K562 (cell line): ENCODE data around the gene LIMS1. TPM values are rescaled to one million over a fixed set of nuclear protein-coding genes. Genes with fewer than 3 reads are reported as not detected.
A peak's percentile ranks its signal among the peaks of the same experiment; 100 is the strongest.

Experiments used
- BCL6 ChIP-seq: fragments of 250-450 bp; sonication (Bioruptor Pico); IDR thresholded peaks from 2 replicates; pipeline ENCODE4 v1.4.0; 2020
- CBX8 ChIP-seq: fragments of 200-600 bp; sonication (generic); IDR thresholded peaks from 2 replicates; pipeline ENCODE4 v1.6.1; 2012; ENCODE audit warnings: borderline replicate concordance, mixed run types, low read depth, mild to moderate bottlenecking, moderate library complexity, mixed read lengths, low read length, control low read depth, inconsistent platforms; ENCODE audit not compliant: poor library complexity, severe bottlenecking; ENCODE audit errors: extremely low read depth
- E2F4 ChIP-seq: sonication (generic); formaldehyde crosslinking; IDR thresholded peaks from 2 replicates; pipeline ENCODE4 v1.8.0; 2022; ENCODE audit warnings: mild to moderate bottlenecking, low read depth, missing genetic modification reagents
- E2F5 ChIP-seq: sonication (generic); formaldehyde crosslinking; IDR thresholded peaks from 2 replicates; pipeline ENCODE4 v1.8.0; 2022; ENCODE audit warnings: mild to moderate bottlenecking, missing genetic modification reagents
- GABPB1 ChIP-seq: sonication (generic); formaldehyde crosslinking; IDR thresholded peaks from 2 replicates; pipeline ENCODE4 v1.8.0; 2022; ENCODE audit warnings: mild to moderate bottlenecking, missing genetic modification reagents
- HDAC6 ChIP-seq: IDR thresholded peaks from 2 replicates; pipeline ENCODE4 v1.6.1; 2012; ENCODE audit warnings: low read depth, mild to moderate bottlenecking, control low read depth, inconsistent platforms, low read length, moderate library complexity
- JUNB ChIP-seq: fragments of 450-650 bp; formaldehyde crosslinking; conservative IDR thresholded peaks from 2 replicates; pipeline ENCODE4 v1.4.0; 2020; ENCODE audit warnings: mild to moderate bottlenecking
- MAX ChIP-seq: sonication (generic); formaldehyde crosslinking; IDR thresholded peaks from 2 replicates; pipeline ENCODE4 v1.9.0; 2022; ENCODE audit warnings: mild to moderate bottlenecking, missing genetic modification reagents
- NCOR1 ChIP-seq: fragments of 450-650 bp; IDR thresholded peaks from 2 replicates; pipeline ENCODE4 v1.6.1; 2016; ENCODE audit warnings: mild to moderate bottlenecking, moderate library complexity
- NR2C2 ChIP-seq, 2 experiments: fragments of 200-800 bp in 1 of 2; sonication (Bioruptor generic) in 1 of 2; sonication (generic) in 1 of 2; formaldehyde crosslinking in 1 of 2; IDR thresholded peaks; 2 replicates each; pipeline versions ENCODE4 v1.6.1 to v1.8.0; 2016 to 2022; ENCODE audit warnings: mild to moderate bottlenecking in 1 of 2, missing compliant biosample characterization in 1 of 2, missing genetic modification characterization in 1 of 2, missing genetic modification reagents in 1 of 2
- POLR3G ChIP-seq: IDR thresholded peaks from 2 replicates; pipeline ENCODE4 v1.6.1; 2011; ENCODE audit not compliant: insufficient read length, insufficient replicate concordance; ENCODE audit errors: extremely low read depth
- RBM17 ChIP-seq: fragments of 200-400 bp; formaldehyde crosslinking; IDR thresholded peaks from 2 replicates; pipeline ENCODE4 v1.6.1; 2017; ENCODE audit warnings: low read depth, mild to moderate bottlenecking, low read length, borderline replicate concordance
- SIRT6 ChIP-seq: IDR thresholded peaks from one replicate; pipeline ENCODE4 v1.6.1; 2012; ENCODE audit warnings: low read depth, mild to moderate bottlenecking, control low read depth, inconsistent platforms, low read length, moderate library complexity
- XRCC5 ChIP-seq: fragments of 200-400 bp; formaldehyde crosslinking; IDR thresholded peaks from 2 replicates; pipeline ENCODE4 v1.6.1; 2017; ENCODE audit warnings: low read depth, mild to moderate bottlenecking, low read length
- ZBTB2 ChIP-seq: fragments of 450-650 bp; IDR thresholded peaks from 2 replicates; pipeline ENCODE4 v1.6.1; 2016; ENCODE audit warnings: antibody characterized with exemption
- ZEB2 ChIP-seq: fragments of 450-650 bp; IDR thresholded peaks from 2 replicates; pipeline ENCODE4 v1.6.1; 2016
- ZNF212 ChIP-seq: fragments of 450-650 bp; formaldehyde crosslinking; IDR thresholded peaks from 2 replicates; pipeline ENCODE4 v1.4.0; 2020; ENCODE audit warnings: mild to moderate bottlenecking
- ZNF592 ChIP-seq: fragments of 450-650 bp; IDR thresholded peaks from 2 replicates; pipeline ENCODE4 v1.6.1; 2017; ENCODE audit warnings: antibody characterized with exemption, mild to moderate bottlenecking
- ZNF764 ChIP-seq: fragments of 250-450 bp; sonication (Bioruptor Pico); IDR thresholded peaks from 2 replicates; pipeline ENCODE4 v1.4.0; 2020; ENCODE audit warnings: low read depth, mild to moderate bottlenecking, moderate library complexity
- polyA plus RNA-seq, 8 experiments: library from polyadenylated mRNA; depleted of rRNA in 4 of 8; stranded (reverse) in 5 of 8; unstranded in 3 of 8; fragments of >200 nt; fragmentation: Nextera tagmentation in 2 of 8; fragmentation: Illumina TruSeq in 1 of 8; extraction: Ambion mirVana in 2 of 8; extraction: Trizol in 1 of 8; gene quantifications; 2 replicates each; pipeline versions ENCODE4 v1.2.1 to v1.2.3, GENCODE V29; 2011 to 2014; ENCODE audit warnings: inconsistent platforms in 1 of 8, missing spikeins in 1 of 8
- total RNA-seq, 7 experiments: library from RNA; depleted of rRNA in 6 of 7; stranded (reverse); fragments of >200 nt in 6 of 7; fragmentation: Illumina TruSeq in 2 of 7; extraction: Trizol in 2 of 7; gene quantifications; 2 replicates each; pipeline versions ENCODE4 v1.2.1 to v1.2.3, GENCODE V29; 2011 to 2021; ENCODE audit warnings: low replicate concordance in 1 of 7

The LIMS1 gene
- total and polyA plus RNA-seq, 9 of the 15 experiments (the other 6 are each of a cell fraction or from before 2014, with no cell fraction given) = 52.8 to 134 (median 81.0) TPM

- TF ChIP-seq ZNF764 (CRISPR knock-in tag) = no peak
- no peak for TF ChIP-seq E2F5 (CRISPR knock-in tag)
- no peak for TF ChIP-seq ZNF212 (CRISPR knock-in tag)
- TF ChIP-seq ZEB2 = peak; percentile 98
- TF ChIP-seq E2F4 (CRISPR knock-in tag) = no peak
- no peak for TF ChIP-seq BCL6 (CRISPR knock-in tag)
- no peak for TF ChIP-seq XRCC5
- no peak for TF ChIP-seq NR2C2 (CRISPR knock-in tag; IDR thresholded peaks at IDR 0.05)
- TF ChIP-seq NR2C2 (tag; IDR thresholded peaks at IDR 0.05) = peak; percentile 46; the same call in 1 of the 2 replicates
- no peak for TF ChIP-seq HDAC6
- TF ChIP-seq RBM17 = no peak
- TF ChIP-seq MAX (CRISPR knock-in tag) = peak; percentile 50
- TF ChIP-seq ZBTB2 = peak; percentile 65; the same call in 1 of the 2 replicates
- no peak for TF ChIP-seq POLR3G
- no peak; the same call in 1 of the 2 replicates for TF ChIP-seq NCOR1
- TF ChIP-seq SIRT6 = no peak
- 0 out of 2 replicates have a peak, but pooled peaks have one; percentile 23 for TF ChIP-seq GABPB1 (CRISPR knock-in tag)
- 0 out of 2 replicates have a peak, but pooled peaks have one; percentile 37 for TF ChIP-seq ZNF592
- no peak for TF ChIP-seq JUNB (CRISPR knock-in tag)
- no peak for TF ChIP-seq CBX8
Observed at GRCh38 chr2:108621087-108621559, 86.9 kb downstream of the LIMS1 start (continued).
